GM04504 (cell line): Measurements from ENCODE around the gene GALNT14.
"Not testable (repeated sequence)": the region's sequence is repeated elsewhere in the genome, so short reads cannot be mapped to it uniquely, and the experiment has no call there.

Experiments
- DNase-seq: peaks from one replicate; pipeline ENCODE4 v3.0.0-alpha.2; 2012; ENCODE audit warnings: low read depth

GALNT14 gene

DNA sequence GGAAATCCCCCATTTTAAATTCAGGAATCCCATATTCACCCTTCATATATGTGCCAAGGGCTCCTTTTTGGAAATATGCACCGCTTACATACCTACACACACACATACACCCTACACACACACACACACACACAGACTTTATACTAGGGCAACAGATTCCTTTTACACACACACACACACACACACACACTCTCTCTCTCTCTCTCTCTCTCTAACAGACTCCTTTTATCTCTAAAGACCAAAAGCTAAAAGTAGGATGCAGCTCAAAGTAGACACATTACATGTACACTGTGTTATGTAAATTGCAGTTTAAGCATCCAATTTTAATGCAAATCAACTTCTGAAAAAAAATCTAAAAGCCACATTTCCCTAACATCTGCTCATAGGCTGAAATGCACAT is 200.0 kb downstream of the GALNT14 start:
- DNase-seq = no peak

DNA sequence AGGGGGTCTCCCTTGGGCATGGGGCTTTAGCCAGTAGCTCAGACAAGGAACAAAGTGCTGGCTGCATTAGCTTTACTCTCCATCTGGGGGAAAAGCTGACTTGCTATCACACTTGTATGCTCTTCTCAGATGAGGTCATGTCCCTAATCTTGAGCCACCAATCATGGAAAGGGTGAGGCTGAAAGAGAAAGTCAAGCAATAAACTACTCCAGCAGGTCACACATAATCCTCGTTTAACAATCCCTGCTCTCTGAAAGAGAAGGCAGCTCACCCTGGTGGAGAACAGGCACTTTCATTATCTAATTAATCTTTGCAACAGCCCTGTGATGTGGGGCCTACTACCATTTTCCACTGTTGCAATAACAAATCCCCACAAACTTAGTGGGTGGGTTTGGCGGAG is 201.3 kb downstream of the GALNT14 start:
- no peak for DNase-seq

- no peak for DNase-seq
Observed at GRCh38 chr2:30935795-30936194, 202.4 kb downstream of the GALNT14 start.

DNA sequence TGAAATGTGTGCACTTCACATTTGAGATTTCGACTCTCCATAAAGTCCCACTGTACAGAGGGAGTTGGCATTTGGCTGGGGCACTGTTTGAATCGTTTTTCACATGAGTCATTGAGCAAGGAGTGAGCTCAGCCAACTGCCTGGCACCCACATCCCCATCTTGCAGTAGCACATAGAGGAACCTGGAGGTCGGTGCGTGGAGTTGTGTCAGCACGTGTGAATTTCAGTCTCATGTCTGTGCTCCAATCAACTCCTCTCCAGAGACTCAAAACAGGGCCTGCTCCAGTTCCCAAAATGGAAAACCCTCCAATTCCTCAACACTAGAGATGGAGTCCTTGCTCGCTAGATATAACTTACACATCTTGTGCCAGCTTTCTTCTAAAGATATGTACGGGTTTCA is 204.2 kb downstream of the GALNT14 start:
- DNase-seq = no peak

GRCh38 chr2:30933496-30933895 is 204.7 kb downstream of the GALNT14 start:
- DNase-seq = no peak

GRCh38 chr2:30932870-30933269 is 205.4 kb downstream of the GALNT14 start:
- DNase-seq = no peak

DNA sequence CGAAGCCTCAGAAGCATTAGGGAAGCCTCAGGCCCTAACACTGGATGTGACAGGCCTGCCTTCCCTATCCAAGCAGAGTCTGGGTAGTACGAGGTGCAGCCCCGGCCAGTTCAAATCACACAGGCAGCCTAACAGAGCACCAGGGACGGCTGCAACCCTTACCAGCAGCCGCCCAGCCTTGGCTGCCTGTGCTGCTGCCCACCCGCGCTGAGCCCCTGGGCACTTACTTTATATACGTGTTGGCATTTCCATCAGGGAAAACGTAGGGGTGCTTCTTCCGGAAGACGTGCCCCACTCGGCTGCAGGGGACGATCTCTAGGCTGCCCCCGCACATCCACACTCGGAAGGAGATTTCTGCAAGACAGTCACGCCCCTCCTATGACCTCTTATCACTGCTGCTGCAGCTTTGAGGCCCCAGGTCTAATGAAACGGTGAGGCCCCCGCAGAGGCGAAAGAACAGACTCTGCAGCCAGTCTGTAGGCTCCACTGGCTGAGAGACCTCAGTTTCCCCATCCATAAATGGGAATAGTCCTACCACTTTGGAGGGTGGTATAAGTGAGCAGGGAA is 206.3 kb downstream of the GALNT14 start:
- DNase-seq = no peak

- no peak for DNase-seq
Observed at GRCh38 chr2:30930716-30931115, 207.5 kb downstream of the GALNT14 start.

- DNase-seq = no peak
Observed at GRCh38 chr2:30927465-30928075, 210.7 kb downstream of the GALNT14 start.

DNA sequence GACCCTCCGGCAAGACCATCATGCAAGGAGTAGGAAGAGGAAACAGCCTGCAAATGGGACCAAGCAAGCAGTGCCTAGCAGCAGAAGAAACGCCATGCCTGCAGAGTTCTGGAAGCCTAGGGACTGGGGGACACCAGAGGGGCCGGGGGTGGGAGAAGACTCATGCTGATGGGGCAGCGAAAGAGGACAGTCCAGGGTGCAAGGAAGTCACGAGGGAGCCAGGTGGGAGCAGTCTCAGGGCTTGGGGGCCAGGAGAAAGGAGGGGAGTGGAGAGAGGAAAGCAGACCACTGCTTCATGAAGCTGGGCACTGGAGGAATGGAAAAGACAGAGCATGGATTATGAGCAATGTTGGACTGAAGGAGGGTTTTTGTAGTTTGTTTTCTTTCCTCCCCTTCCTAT is 211.6 kb downstream of the GALNT14 start:
- DNase-seq = no peak

GRCh38 chr2:30923623-30924022 is 214.6 kb downstream of the GALNT14 start:
- no peak for DNase-seq

- no peak for DNase-seq
Observed at GRCh38 chr2:30920511-30920910, 217.7 kb downstream of the GALNT14 start.

GRCh38 chr2:30915486-30915885 is 222.8 kb downstream of the GALNT14 start:
- DNase-seq = no peak

DNA sequence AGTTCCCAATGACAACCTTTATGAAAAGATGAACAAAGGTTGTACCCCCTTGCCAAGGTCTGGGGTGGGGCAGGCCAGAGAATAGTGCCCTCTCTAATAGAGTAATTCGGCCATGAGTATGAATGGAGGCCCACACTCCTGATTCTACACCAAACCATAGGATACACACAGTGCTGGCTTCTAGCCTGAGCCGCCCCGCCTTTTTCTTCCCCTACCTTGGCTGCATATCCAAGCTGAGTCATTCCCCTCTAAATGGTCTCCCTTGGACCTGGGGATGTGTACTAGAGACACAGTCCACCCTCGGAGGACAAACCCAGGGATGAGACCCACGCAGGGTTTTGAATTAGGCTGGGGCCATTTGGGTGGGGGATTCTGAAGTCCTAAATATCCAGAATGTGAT is 223.8 kb downstream of the GALNT14 start:
- DNase-seq = no peak

- DNase-seq = no peak
Observed at GRCh38 chr2:30912056-30912455, 226.2 kb downstream of the GALNT14 start.

DNA sequence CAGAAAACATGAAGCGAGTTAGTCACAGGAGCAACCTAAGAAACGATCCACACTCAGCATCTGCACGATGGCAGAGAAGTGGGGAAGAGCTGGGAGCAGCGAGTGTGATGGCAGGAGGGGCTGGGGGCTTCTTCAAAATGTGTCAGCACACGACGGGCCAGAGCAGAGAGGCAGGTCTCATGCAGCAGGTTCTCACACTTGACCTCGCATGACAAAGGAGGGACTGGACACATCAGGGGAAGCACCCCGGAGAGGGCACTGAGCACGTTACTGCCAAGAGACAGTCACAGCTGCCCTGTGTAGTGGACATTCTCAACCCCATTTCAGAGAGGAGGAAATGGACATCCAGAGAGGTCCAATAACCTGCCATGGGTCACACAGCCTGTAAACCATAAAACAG is 226.9 kb downstream of the GALNT14 start:
- no peak for DNase-seq

DNA sequence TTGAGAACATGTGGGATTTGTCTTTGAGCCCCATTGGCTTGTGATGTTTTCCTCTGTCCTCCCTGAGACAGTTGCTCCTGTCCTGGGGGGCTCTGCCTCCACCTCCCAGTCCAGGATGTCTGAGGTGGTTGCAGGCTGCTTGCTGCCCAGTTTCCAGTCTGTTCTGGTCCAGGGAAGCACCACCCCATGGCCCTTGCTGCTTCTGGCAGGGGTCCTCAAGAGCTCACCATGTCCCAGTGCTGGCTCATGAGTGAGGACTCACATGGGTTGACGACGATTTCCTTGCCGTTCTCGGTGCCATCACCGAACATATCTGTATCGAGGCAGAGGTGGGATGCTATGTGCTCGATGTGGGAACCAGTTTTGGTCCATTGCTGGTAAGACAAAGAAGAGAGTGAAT is 227.6 kb downstream of the GALNT14 start:
- no peak for DNase-seq

DNA sequence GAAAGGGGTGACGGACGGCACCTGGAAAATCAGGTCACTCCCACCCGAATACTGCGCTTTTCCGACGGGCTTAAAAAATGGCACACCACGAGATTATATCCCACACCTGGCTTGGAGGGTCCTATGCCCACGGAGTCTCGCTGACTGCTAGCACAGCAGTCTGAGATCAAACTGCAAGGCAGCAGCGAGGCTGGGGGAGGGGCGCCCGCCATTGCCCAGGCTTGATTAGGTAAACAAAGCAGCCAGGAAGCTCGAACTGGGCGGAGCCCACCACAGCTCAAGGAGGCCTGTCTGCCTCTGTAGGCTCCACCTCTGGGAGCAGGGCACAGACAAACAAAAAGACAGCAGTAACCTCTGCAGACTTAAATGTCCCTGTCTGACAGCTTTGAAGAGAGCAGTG is 233.8 kb downstream of the GALNT14 start:
- not testable (repeated sequence) for DNase-seq

DNA sequence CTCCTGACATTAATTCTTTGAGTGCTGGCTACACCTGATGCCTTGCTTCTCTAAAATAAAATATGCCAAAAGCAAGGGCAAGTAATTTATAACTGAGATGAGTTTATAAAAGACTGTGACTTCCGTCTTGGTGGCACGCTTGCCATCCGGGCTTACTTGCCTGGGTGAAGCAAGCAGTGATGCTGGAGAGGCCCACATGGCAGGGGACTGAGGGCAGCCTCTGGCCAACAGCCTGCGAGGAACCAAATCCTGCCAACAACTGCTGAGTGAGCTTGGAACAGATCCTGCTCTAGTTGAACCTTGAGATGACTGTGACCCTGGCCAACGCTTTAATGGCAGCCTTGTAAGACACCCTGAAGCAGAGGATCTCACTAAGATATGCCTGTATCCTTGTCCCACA is 234.9 kb downstream of the GALNT14 start:
- no peak for DNase-seq

- DNase-seq = no peak
Observed at GRCh38 chr2:30900381-30900780, 237.9 kb downstream of the GALNT14 start.

GRCh38 chr2:30899516-30900054 is 238.7 kb downstream of the GALNT14 start:
- no peak for DNase-seq

DNA sequence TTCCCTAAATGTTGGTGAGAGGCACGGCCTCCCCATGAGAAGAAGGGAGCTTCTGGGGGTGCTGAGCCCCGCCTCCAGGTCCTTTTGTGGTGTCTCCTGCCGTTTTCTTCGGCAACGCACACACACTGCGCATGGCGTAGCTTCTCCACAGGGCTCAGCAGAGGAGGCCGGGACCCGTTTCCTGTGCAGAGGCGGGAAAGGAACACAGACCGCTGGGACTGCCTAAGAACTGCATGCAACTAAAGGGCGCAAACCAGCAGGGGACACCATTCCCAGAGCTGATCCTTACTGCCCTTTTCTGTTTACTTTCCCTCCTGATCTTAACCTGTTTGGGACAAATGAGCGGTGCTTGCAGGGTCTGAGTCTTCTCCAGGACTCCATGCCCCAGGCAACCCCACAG is 240.7 kb downstream of the GALNT14 start:
- DNase-seq = no peak

GRCh38 chr2:30894498-30895119 is 243.6 kb downstream of the GALNT14 start:
- DNase-seq = no peak
